GM19467 (cell line): ENCODE data around the gene NME9.

Experiments used
- ATAC-seq: cut with Tn5 transposase; IDR thresholded peaks from one replicate; pipeline ENCODE4 v1.9.1; 2021; ENCODE audit warnings: mild to moderate bottlenecking, moderate library complexity; ENCODE audit not compliant: unreplicated experiment

The NME9 gene

GRCh38 chr3:138284957-138285477, 44.6 kb downstream of the NME9 start:
- no peak for ATAC-seq

- ATAC-seq: no peak
Measured at GRCh38 chr3:138284079-138284478, 45.6 kb downstream of the NME9 start.

- no peak for ATAC-seq
Measured at GRCh38 chr3:138282836-138283235, 46.8 kb downstream of the NME9 start.

GRCh38 chr3:138281561-138281960, 48.1 kb downstream of the NME9 start:
- ATAC-seq: no peak

GRCh38 chr3:138271189-138271794, 58.4 kb downstream of the NME9 start:
- ATAC-seq: no peak

- no peak for ATAC-seq
Measured at GRCh38 chr3:138270245-138270644, 59.4 kb downstream of the NME9 start.

GRCh38 chr3:138267083-138267482, 62.6 kb downstream of the NME9 start:
- ATAC-seq: no peak

GRCh38 chr3:138265745-138266144, 63.9 kb downstream of the NME9 start:
- no peak for ATAC-seq

GRCh38 chr3:138263104-138263503, 66.5 kb downstream of the NME9 start:
- no peak for ATAC-seq

GRCh38 chr3:138260611-138261010, 69.0 kb downstream of the NME9 start:
- no peak for ATAC-seq

- ATAC-seq: no peak
Measured at GRCh38 chr3:138259126-138259525, 70.5 kb downstream of the NME9 start.

- no peak for ATAC-seq
Measured at GRCh38 chr3:138257986-138258385, 71.7 kb downstream of the NME9 start.

GRCh38 chr3:138256022-138256421, 73.6 kb downstream of the NME9 start:
- ATAC-seq: no peak

- ATAC-seq: no peak
Measured at GRCh38 chr3:138254216-138254615, 75.4 kb downstream of the NME9 start.

- no peak for ATAC-seq
Measured at GRCh38 chr3:138253609-138254008, 76.0 kb downstream of the NME9 start.
